Measurements from ENCODE around the gene ADARB2. TPM values are rescaled to one million over a fixed set of nuclear protein-coding genes. Genes with fewer than 3 reads are reported as not detected.
A peak's percentile ranks its signal among the peaks of the same experiment; 100 is the strongest.
"Not testable (repeated sequence)": the region's sequence is repeated elsewhere in the genome, so short reads cannot be mapped to it uniquely, and the experiment has no call there.

The ADARB2 gene
- total and polyA plus RNA-seq, 4 donors: 0.22 to 1.3 (median 0.55) TPM

DNA sequence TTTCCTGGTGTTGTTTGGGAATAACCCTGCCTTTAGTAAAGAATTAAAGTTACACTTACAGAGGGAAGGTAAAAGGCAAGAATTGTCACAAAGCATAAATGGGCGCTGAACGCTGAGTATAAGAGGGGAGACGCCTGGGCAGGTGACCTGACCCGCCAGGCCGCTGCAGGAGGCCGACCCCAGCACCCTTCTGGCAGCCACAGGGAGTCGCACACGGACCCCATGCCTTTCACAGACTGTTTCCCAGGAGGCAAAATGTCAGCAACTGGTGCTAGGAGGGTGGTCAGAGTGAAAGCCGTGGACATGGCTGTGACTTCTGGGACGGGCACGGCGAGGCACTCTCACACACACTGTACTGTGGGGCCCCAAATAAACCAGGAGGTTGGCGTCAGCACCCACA is 392.9 kb downstream of the ADARB2 start:
- ATAC-seq (ENCODE audit: insufficient read depth, low FRiP score) (no peak), DNase-seq (no peak)
- H3K36me3 ChIP-seq (ENCODE audit: control insufficient read depth in 4 of 4, insufficient read depth in 4 of 4, low read length in 4 of 4): no peaks in the 10 kb centered on the region
- H3K4me3 ChIP-seq: no peak overlapping the region
- peaks cover 0 to 19% (median 18%) of the 10 kb centered on the region in 3 donors for H3K27me3 ChIP-seq (ENCODE audit: control insufficient read depth in 3 of 3, insufficient read depth in 3 of 3, low read length in 2 of 3)
- TF ChIP-seq, protein P1, sequence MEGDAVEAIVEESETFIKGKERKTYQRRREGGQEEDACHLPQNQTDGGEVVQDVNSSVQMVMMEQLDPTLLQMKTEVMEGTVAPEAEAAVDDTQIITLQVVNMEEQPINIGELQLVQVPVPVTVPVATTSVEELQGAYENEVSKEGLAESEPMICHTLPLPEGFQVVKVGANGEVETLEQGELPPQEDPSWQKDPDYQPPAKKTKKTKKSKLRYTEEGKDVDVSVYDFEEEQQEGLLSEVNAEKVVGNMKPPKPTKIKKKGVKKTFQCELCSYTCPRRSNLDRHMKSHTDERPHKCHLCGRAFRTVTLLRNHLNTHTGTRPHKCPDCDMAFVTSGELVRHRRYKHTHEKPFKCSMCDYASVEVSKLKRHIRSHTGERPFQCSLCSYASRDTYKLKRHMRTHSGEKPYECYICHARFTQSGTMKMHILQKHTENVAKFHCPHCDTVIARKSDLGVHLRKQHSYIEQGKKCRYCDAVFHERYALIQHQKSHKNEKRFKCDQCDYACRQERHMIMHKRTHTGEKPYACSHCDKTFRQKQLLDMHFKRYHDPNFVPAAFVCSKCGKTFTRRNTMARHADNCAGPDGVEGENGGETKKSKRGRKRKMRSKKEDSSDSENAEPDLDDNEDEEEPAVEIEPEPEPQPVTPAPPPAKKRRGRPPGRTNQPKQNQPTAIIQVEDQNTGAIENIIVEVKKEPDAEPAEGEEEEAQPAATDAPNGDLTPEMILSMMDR (IDR thresholded peaks at IDR 0.05; ENCODE audit: control extremely low read depth, extremely low read depth): no peak
- no peak overlapping the region for H3K9ac ChIP-seq (ENCODE audit: insufficient read depth in 1 of 2, low read length in 2 of 2)
- no peak overlapping the region for H3K27ac ChIP-seq (ENCODE audit: low read depth in 1 of 2, low read length in 1 of 2)
- no peaks in the 10 kb centered on the region for H3K9me3 ChIP-seq (ENCODE audit: control insufficient read depth in 4 of 4, insufficient read depth in 3 of 4, low read length in 3 of 4)
- H3K4me1 ChIP-seq (ENCODE audit: control insufficient read depth in 5 of 5, insufficient read depth in 5 of 5, low read length in 5 of 5): peaks cover 0 to 10% (median 0%) of the 10 kb centered on the region in 5 donors
- 92% methylated on average over 13 of the region's 13 CpGs for WGBS, 2 donors

DNA sequence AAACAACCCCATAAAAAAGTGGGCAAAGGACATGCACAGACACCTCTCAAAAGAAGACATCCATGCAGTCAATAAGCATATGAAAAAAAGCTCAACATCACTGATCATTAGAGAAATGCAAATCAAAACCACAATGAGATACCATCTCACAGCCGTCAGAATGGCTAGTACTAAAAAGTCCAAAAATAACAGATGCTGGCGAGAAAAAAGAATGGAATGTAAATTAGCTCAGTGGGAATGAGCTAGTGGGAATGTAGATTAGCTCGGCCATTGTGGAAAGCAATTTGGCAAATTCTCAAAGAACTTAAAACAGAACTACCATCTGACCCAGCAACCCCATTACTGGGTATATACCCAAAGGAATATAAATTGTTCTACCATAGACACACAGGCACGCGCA is 394.1 kb downstream of the ADARB2 start:
- H3K27me3 ChIP-seq (ENCODE audit: control insufficient read depth in 3 of 3, insufficient read depth in 3 of 3, low read length in 2 of 3): peaks cover 0 to 19% (median 18%) of the 10 kb centered on the region in 3 donors
- no peak overlapping the region for H3K4me3 ChIP-seq
- 73 to 78% methylated on average over 5 of the region's 5 CpGs for WGBS, 2 donors
- H3K9me3 ChIP-seq (ENCODE audit: control insufficient read depth in 4 of 4, insufficient read depth in 3 of 4, low read length in 3 of 4): no peaks in the 10 kb centered on the region
- ATAC-seq (ENCODE audit: insufficient read depth, low FRiP score): no peak
- no peaks in the 10 kb centered on the region for H3K36me3 ChIP-seq (ENCODE audit: control insufficient read depth in 4 of 4, insufficient read depth in 4 of 4, low read length in 4 of 4)
- H3K4me1 ChIP-seq (ENCODE audit: control insufficient read depth in 5 of 5, insufficient read depth in 5 of 5, low read length in 5 of 5): peaks cover 0 to 12% (median 0%) of the 10 kb centered on the region in 5 donors
- H3K27ac ChIP-seq (ENCODE audit: low read depth in 1 of 2, low read length in 1 of 2): no peak overlapping the region
- TF ChIP-seq, protein P1 (IDR thresholded peaks at IDR 0.05; ENCODE audit: control extremely low read depth, extremely low read depth): no peak
- H3K9ac ChIP-seq (ENCODE audit: insufficient read depth in 1 of 2, low read length in 2 of 2): no peak overlapping the region
- no peak for DNase-seq

DNA sequence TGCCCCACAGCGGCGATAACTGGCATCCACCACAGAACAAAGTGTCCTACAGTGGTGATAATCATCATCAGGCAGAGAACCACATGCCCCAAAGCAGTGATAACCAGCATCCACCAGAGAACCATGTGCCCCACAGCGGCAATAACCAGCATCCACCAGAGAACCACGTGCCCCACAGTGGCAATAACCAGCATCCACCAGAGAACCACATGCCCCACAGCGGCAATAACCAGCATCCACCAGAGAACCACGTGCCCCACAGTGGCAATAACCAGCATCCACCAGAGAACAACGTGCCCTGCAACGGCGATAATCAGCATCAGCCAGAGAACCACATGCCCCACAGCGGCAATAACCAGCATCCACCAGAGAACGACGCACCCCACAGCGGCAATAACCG is 396.3 kb downstream of the ADARB2 start:
- H3K36me3 ChIP-seq (ENCODE audit: control insufficient read depth in 4 of 4, insufficient read depth in 4 of 4, low read length in 4 of 4); H3K9me3 ChIP-seq (ENCODE audit: control insufficient read depth in 4 of 4, insufficient read depth in 3 of 4, low read length in 3 of 4); H3K4me1 ChIP-seq (ENCODE audit: control insufficient read depth in 5 of 5, insufficient read depth in 5 of 5, low read length in 5 of 5); H3K4me3 ChIP-seq; H3K27ac ChIP-seq (ENCODE audit: low read depth in 1 of 2, low read length in 1 of 2); ATAC-seq (ENCODE audit: insufficient read depth, low FRiP score); DNase-seq; H3K9ac ChIP-seq (ENCODE audit: insufficient read depth in 1 of 2, low read length in 2 of 2): not testable (repeated sequence)
- H3K27me3 ChIP-seq (ENCODE audit: control insufficient read depth in 3 of 3, insufficient read depth in 3 of 3, low read length in 2 of 3): peaks cover 0 to 18% (median 18%) of the 10 kb centered on the region in 3 donors
- 98% methylated on average over 14 of the region's 14 CpGs for WGBS, 2 donors

DNA sequence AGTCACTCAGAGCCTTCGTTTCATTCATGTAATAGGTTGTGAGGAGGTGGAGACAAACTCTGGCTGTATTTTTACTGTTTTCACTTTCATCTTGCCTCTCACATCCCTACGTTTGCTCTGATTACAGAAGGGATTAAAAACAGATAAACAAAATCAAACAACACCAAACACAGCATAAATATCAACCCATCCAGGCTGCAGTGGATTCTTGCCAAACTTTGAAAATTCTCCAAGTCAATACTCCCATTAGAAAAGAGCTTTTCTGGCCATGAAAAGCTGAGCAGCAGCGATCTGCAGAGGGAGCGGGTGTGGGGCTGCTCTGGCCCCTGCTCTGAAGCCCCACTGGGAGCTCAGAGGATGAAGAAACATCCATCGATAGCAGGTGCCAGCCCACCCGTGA is 397.9 kb downstream of the ADARB2 start:
- peaks cover 0 to 9% (median 0%) of the 10 kb centered on the region in 5 donors for H3K4me1 ChIP-seq (ENCODE audit: control insufficient read depth in 5 of 5, insufficient read depth in 5 of 5, low read length in 5 of 5)
- DNase-seq: peak; percentile 53 to 95 (median 94)
- H3K27ac ChIP-seq (ENCODE audit: low read depth in 1 of 2, low read length in 1 of 2): no peak overlapping the region
- no peak for ATAC-seq (ENCODE audit: insufficient read depth, low FRiP score)
- H3K9ac ChIP-seq (ENCODE audit: insufficient read depth in 1 of 2, low read length in 2 of 2): no peak overlapping the region
- no peaks in the 10 kb centered on the region for H3K36me3 ChIP-seq (ENCODE audit: control insufficient read depth in 4 of 4, insufficient read depth in 4 of 4, low read length in 4 of 4)
- H3K4me3 ChIP-seq: no peak overlapping the region
- 62 to 69% methylated on average over 6 of the region's 6 CpGs for WGBS, 2 donors
- H3K27me3 ChIP-seq (ENCODE audit: control insufficient read depth in 3 of 3, insufficient read depth in 3 of 3, low read length in 2 of 3): peaks cover 0 to 18% (median 15%) of the 10 kb centered on the region in 3 donors
- TF ChIP-seq, protein P1 (IDR thresholded peaks at IDR 0.05; ENCODE audit: control extremely low read depth, extremely low read depth): no peak
- no peaks in the 10 kb centered on the region for H3K9me3 ChIP-seq (ENCODE audit: control insufficient read depth in 4 of 4, insufficient read depth in 3 of 4, low read length in 3 of 4)
